Stimulated activated CD4-positive, alpha-beta T cell treated with anti-CD3 and anti-CD28 coated beads, Interleukin-12 subunit alpha, Interleukin-12 subunit beta, amount 100 ng/mL, for 24 hours (primary cell): ENCODE results near the gene EEF1A1.

ENCODE experiments used
- DNase-seq, 2 experiments: peaks; one replicate each; pipeline ENCODE4 v3.0.0-alpha.2; 2020; ENCODE audit warnings: low read depth in 2 of 2

Gene EEF1A1

GRCh38 chr6:73505142-73505541 lies 15.7 kb downstream of the EEF1A1 start:
- no peak for DNase-seq

- DNase-seq, result no peak
Observed at GRCh38 chr6:73504160-73504559, 16.7 kb downstream of the EEF1A1 start.

GRCh38 chr6:73503027-73503772 lies 17.6 kb downstream of the EEF1A1 start:
- DNase-seq, result no peak

- DNase-seq, result no peak
Observed at GRCh38 chr6:73497915-73498314, 22.9 kb downstream of the EEF1A1 start.

GRCh38 chr6:73491377-73491776 lies 29.5 kb downstream of the EEF1A1 start:
- no peak for DNase-seq

GRCh38 chr6:73487473-73487872 lies 33.4 kb downstream of the EEF1A1 start:
- no peak for DNase-seq

GRCh38 chr6:73484438-73484837 lies 36.4 kb downstream of the EEF1A1 start:
- no peak for DNase-seq

GRCh38 chr6:73481969-73482368 lies 38.9 kb downstream of the EEF1A1 start:
- no peak for DNase-seq

GRCh38 chr6:73477407-73477806 lies 43.4 kb downstream of the EEF1A1 start:
- DNase-seq, result no peak

GRCh38 chr6:73476723-73477122 lies 44.1 kb downstream of the EEF1A1 start:
- DNase-seq, result no peak

GRCh38 chr6:73471686-73472290 lies 49.0 kb downstream of the EEF1A1 start:
- no peak for DNase-seq
